Central memory CD8-positive, alpha-beta T cell (primary cell): Measurements from ENCODE around the gene SEC63.
"Not testable (repeated sequence)": the region's sequence is repeated elsewhere in the genome, so short reads cannot be mapped to it uniquely, and the experiment has no call there.

Source experiments
- ATAC-seq: fragments of 150-1000 bp; cut with Tn5 transposase; replicated peaks from 2 replicates; pipeline ENCODE4 v1.10.0; 2022; ENCODE audit warnings: mild to moderate bottlenecking, moderate FRiP score, moderate number of reproducible peaks; ENCODE audit not compliant: poor library complexity, severe bottlenecking; ENCODE audit errors: extremely low read depth
- DNase-seq, 2 donors: peaks; one replicate each; pipeline ENCODE4 v3.0.0; 2021; ENCODE audit warnings: low spot score in 2 of 2
- H3K27ac Mint-ChIP-seq: one replicate; pipeline ENCODE4 v1.8.0; 2022; ENCODE audit warnings: low read depth, mild to moderate bottlenecking, moderate library complexity, mixed read lengths
- H3K27me3 Mint-ChIP-seq: one replicate; pipeline ENCODE4 v1.8.0; 2022; ENCODE audit warnings: mixed read lengths
- H3K36me3 Mint-ChIP-seq: one replicate; pipeline ENCODE4 v1.8.0; 2022; ENCODE audit warnings: mild to moderate bottlenecking, moderate library complexity, mixed read lengths; ENCODE audit not compliant: insufficient read depth
- H3K4me1 Mint-ChIP-seq: one replicate; pipeline ENCODE4 v1.8.0; 2022; ENCODE audit warnings: mixed read lengths
- H3K4me3 Mint-ChIP-seq: one replicate; pipeline ENCODE4 v1.8.0; 2022; ENCODE audit warnings: mild to moderate bottlenecking, moderate library complexity, mixed read lengths
- H3K9me3 Mint-ChIP-seq: one replicate; pipeline ENCODE4 v1.8.0; 2022; ENCODE audit warnings: mixed read lengths

SEC63 gene

DNA sequence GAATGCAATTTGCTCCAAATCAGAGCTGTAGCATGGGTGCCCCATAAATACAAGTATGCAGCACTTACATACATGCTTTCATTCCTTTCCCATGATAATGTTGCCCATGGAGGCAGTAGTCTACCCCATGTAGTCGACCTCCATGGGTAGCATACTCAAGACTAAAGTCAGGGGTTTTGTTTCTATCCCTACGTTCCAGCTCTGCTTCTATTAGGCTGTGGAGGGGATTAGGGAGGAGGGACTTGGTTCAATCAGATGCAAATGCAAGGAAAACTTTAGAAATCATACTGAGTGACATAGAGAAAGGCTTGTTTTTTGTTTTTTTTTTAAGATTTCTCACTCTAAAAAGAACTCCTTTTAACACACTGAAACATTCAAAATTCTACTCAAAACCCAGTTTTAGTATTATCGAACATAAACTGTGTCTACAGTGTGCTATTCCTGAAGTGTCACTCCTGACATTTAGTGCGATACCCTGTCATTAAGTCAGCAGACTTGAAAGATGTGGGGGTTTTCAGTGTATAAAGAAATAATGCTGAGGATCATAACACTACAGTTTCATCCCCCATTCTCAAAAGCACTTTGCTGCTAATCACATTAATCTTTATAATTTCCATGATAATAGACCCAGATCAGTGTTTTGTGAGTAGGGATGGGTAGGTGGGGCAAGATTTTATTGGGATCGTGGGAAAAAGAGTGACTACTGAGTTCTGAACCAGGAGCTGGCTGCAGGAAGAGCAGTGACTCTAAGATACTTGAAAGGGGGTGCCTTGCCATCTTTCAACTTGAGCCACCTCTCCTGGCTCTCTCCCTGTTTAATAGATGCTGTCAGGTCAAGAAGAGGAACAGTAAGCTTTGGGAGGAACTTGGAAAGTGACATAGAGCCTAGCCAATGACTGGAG, 93.5 kb downstream of the SEC63 start:
- ATAC-seq: no peak

DNA sequence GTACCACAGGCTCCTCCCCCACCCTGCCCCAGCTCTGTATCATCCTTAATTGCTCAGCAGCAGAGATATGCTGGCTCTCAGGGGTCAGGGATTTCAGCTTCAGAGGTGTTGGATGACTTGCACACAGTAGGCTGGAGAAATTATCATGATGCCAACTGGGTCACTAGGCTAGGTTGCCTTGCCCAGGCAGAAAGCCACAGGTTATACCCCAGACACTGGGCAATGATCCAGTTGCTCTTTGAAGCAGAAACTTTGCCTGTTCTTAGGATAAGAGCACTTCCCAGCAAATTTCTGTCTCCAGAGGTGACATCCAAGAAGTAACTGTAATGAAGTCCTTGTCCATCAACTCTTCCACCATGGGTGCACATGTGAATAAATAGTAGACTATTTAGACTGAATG, 95.6 kb downstream of the SEC63 start:
- Mint-ChIP-seq H3K27ac (no peak overlapping the region), H3K9me3 (no peaks in the 10 kb centered on the region), H3K4me3 (no peak overlapping the region), H3K36me3 (peaks cover 2% of the 10 kb centered on the region), H3K27me3 (peaks cover 8% of the 10 kb centered on the region), H3K4me1 (no peaks in the 10 kb centered on the region)
- no peak for DNase-seq
- ATAC-seq: no peak

More for the DNA sequence above, 93.5 kb downstream of the SEC63 start:
- Mint-ChIP-seq H3K27ac (no peak overlapping the region), H3K27me3 (peaks cover 8% of the 10 kb centered on the region), H3K4me1 (no peaks in the 10 kb centered on the region), H3K9me3 (no peaks in the 10 kb centered on the region), H3K4me3 (no peak overlapping the region), H3K36me3 (peaks cover 2% of the 10 kb centered on the region)
- DNase-seq: no peak

DNA sequence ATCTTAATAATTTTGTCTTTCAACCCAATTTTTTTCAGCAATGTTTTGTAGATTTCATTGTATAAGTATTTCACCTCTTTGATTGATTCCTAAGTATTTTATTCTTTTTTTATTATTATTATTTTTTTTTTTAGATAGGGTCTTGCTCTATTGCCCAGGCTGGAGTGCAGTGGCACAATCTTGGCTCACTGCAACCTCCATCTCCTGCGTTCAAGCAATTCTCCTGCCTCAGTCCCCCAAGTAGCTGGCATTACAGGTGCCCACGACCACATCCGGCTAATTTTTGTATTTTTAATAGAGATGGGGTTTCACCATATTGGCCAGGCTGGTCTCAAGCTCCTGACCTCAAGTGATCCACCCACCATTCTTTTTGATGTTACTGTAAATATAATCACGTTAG, 97.0 kb downstream of the SEC63 start:
- not testable (repeated sequence) for H3K27ac Mint-ChIP-seq, DNase-seq, H3K4me1 Mint-ChIP-seq, H3K36me3 Mint-ChIP-seq, H3K4me3 Mint-ChIP-seq, H3K27me3 Mint-ChIP-seq, ATAC-seq, H3K9me3 Mint-ChIP-seq

DNA sequence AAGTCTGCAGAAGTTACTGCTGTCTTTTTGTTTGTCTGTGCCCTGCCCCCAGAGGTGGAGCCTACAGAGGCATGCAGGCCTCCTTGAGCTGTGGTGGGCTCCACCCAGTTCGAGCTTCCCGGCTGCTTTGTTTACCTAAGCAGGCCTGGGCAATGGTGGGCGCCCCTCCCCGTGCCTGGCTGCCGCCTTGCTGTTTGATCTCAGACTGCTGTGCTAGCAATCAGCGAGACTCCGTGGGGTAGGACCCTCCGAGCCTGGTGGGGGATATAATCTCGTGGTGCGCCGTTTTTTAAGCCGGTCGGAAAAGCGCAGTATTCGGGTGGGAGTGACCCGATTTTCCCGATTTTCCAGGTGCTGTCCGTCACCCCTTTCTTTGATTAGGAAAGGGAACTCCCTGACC, 97.9 kb downstream of the SEC63 start:
- ATAC-seq, H3K27ac Mint-ChIP-seq, H3K9me3 Mint-ChIP-seq, H3K4me1 Mint-ChIP-seq, H3K4me3 Mint-ChIP-seq, H3K36me3 Mint-ChIP-seq, DNase-seq, H3K27me3 Mint-ChIP-seq: not testable (repeated sequence)

DNA sequence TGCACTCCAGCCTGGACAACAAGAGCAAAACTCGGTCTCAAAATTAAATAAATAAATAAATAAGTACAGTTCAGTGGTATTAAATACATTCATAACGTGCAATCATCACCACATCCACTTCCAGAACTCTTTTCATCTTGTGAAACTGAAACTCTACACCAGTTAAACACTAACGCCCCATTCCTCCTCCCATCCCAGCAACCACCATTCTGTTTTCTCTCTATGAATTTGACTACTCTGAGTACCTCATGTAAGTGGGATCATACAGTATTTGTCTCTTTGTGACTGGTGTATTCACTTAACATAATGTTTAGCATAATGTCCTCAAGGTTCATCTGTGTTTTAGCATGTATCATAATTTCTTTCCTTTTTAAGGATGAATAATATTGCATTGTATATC, 104.8 kb downstream of the SEC63 start:
- H3K27me3 Mint-ChIP-seq: no peaks in the 10 kb centered on the region
- H3K27ac Mint-ChIP-seq: no peak overlapping the region
- no peak overlapping the region for H3K4me3 Mint-ChIP-seq
- H3K9me3 Mint-ChIP-seq: no peaks in the 10 kb centered on the region
- peaks cover 11% of the 10 kb centered on the region for H3K4me1 Mint-ChIP-seq
- H3K36me3 Mint-ChIP-seq: no peaks in the 10 kb centered on the region
- ATAC-seq (no peak), DNase-seq (no peak)

DNA sequence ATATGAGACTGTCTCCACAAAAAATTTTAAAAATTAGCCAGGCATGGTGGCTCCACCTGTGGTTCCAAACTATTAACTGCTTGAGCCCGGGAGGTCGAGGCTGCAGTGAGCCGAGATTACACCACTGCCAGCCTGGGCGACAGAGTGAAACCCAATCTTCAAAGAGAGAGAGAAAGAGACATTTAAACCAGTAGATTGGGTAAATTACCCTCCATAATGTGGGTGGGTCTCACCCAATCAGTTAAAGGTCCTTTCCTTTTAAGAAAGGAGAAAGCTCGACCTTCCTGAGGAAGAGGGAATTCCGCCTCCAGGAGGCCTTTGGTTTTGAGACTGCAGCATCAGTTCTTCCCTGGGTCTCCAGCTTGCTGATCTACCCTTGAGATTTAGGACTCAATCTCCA, 108.7 kb downstream of the SEC63 start:
- DNase-seq (no peak), ATAC-seq (no peak)
- H3K4me3 Mint-ChIP-seq: no peak overlapping the region
- H3K9me3 Mint-ChIP-seq: no peaks in the 10 kb centered on the region
- no peak overlapping the region for H3K27ac Mint-ChIP-seq
- H3K27me3 Mint-ChIP-seq: no peaks in the 10 kb centered on the region
- peaks cover 19% of the 10 kb centered on the region for H3K4me1 Mint-ChIP-seq
- H3K36me3 Mint-ChIP-seq: no peaks in the 10 kb centered on the region

DNA sequence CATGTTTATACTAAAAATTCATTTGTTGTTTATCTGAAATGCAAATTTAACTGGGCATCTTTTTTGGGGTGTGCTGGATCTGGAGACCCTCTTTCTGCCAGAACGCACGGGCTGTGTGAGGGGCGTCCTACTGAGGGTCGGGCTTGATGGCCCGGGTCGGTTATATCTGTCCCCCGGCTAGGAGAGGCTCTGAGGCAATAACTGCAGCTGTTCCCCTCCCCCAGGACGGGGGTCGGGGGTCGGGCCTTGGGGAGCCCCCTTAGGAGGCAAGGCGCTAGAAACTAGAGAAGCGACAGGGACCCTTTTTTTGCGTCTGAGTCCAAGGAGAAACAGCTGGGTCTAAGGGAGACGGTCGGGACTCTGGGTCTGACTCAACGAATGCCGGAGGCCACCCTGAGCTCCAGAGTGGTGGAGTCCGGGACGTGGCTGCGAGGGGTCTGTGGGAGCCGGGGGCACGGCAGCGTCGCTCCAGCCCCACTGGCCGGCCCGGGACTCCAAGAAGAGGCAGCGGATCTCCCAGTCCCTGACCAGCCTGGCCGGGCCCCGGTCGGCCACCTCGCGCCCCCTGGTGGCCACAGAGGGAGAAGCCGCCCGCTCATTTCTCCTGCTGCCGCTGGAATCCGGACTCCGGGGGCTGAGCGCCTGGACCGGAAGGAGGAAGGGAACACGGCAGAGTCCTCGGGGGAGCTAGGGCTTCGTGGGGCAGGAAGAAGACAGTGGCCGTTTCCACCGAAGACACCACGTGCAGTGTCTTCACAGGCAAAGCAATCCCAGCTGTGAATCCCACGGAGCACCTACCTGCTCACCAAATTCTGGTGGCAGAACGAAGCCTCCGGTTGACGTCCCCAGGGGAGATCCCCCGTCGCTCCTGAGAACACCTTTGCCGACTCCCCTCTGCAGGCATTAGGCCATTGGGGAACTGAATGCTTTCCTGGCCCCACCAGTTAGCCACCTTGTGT, 109.9 kb downstream of the SEC63 start:
- H3K27ac Mint-ChIP-seq: peak overlapping the region; percentile 84
- DNase-seq: peak; percentile 63 to 81
- H3K4me1 Mint-ChIP-seq: peaks cover 22% of the 10 kb centered on the region
- ATAC-seq: peak; percentile 76
- no peaks in the 10 kb centered on the region for H3K9me3 Mint-ChIP-seq
- H3K36me3 Mint-ChIP-seq: no peaks in the 10 kb centered on the region
- H3K27me3 Mint-ChIP-seq: no peaks in the 10 kb centered on the region
- H3K4me3 Mint-ChIP-seq: peak overlapping the region; percentile 77

DNA sequence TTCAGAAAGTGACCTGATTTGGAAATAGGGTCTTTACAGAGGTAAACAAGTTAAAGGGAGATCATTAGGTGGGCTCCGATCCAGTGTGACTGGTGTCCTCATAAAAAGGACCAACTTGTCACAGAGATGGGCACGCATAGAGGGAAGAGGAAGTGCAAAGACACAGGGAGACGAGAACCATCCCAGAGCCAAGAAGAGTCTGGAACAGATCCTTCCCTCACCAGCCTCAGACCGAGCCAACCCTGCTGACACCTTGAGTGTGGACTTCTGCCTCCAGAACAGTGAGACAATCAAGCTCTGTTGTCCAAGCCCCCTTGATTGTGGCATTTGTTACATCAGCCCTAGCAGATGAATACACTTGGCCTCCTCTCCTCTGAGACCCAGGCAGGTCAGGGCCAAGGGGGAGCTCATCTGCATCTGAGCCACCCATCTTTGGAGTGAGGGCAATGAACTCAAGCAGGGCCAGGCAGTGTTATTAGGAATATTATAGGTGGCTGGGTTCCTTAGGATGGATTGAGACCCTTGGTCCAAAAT, 111.7 kb downstream of the SEC63 start:
- ATAC-seq: no peak

DNA sequence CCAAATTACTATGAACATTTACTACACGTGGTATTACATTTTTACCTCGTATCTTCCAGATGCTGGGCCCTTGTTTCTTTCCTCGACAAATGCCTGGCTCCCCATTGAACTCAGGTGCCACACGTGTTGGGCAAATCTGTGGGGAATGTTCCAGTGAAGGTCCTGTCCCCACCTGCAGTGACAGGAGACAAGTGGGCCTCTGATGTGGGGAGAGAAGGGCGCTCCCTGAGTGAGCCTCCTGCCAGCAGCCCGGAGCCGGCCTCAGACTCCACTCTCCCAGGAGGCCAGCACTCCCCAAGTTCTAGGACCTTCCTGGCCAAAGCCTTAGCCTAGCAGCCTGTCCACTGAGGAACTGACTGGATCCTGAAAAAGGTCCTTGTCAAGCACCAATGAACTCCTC, 112.2 kb downstream of the SEC63 start:
- DNase-seq (no peak), ATAC-seq (no peak)
- Mint-ChIP-seq H3K27ac (no peak overlapping the region), H3K4me1 (peaks cover 22% of the 10 kb centered on the region), H3K27me3 (no peaks in the 10 kb centered on the region), H3K4me3 (no peak overlapping the region), H3K9me3 (no peaks in the 10 kb centered on the region), H3K36me3 (no peaks in the 10 kb centered on the region)

More for the DNA sequence above, 111.7 kb downstream of the SEC63 start:
- no peak overlapping the region for H3K27ac Mint-ChIP-seq
- H3K4me3 Mint-ChIP-seq: no peak overlapping the region
- H3K4me1 Mint-ChIP-seq: peaks cover 22% of the 10 kb centered on the region
- H3K27me3 Mint-ChIP-seq: no peaks in the 10 kb centered on the region
- H3K9me3 Mint-ChIP-seq: no peaks in the 10 kb centered on the region
- H3K36me3 Mint-ChIP-seq: no peaks in the 10 kb centered on the region
- no peak for DNase-seq

DNA sequence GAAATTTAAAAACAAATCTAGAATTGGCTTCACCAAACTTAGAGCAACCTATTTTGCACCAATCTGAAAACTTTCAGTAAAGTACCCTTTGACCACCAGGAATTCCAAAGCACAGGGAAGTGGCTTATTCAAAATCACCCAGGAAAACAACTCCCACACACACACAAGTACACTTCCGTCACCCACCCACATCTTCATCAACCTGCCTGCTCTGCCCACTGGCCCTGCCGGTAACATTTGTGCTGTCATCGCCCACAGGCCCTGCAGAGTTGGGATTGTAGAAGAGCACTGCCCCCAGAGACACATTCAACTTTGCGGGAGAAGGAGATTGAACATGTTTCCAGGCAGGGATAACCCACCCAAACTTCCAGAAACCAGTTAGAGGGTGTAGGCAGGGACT, 114.6 kb downstream of the SEC63 start:
- no peaks in the 10 kb centered on the region for H3K9me3 Mint-ChIP-seq
- DNase-seq (no peak), ATAC-seq (no peak)
- no peaks in the 10 kb centered on the region for H3K27me3 Mint-ChIP-seq
- H3K4me3 Mint-ChIP-seq: no peak overlapping the region
- peaks cover 17% of the 10 kb centered on the region for H3K4me1 Mint-ChIP-seq
- no peak overlapping the region for H3K27ac Mint-ChIP-seq
- peaks cover 1% of the 10 kb centered on the region for H3K36me3 Mint-ChIP-seq

DNA sequence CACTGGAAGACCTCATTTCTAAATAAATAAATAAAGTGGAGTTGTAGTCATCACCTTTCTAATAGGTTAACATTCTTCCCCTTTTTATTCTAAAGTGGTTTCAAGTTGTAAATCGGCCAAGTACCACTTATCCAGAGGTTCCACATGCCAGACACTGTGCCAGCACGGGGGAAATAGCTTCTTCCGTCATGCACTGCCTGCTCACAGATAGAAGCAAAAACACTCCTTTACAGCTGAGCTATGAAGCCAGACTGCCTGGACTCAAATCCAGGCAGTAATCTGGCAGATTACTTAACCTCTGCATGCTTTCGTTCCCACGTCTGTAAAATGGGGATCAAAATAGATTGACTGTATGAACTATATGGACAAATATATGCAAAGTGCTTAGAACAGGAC, 116.7 kb downstream of the SEC63 start:
- no peak for ATAC-seq
- no peak overlapping the region for H3K4me3 Mint-ChIP-seq
- H3K9me3 Mint-ChIP-seq: no peaks in the 10 kb centered on the region
- H3K4me1 Mint-ChIP-seq: peaks cover 8% of the 10 kb centered on the region
- H3K27me3 Mint-ChIP-seq: no peaks in the 10 kb centered on the region
- no peak for DNase-seq
- no peak overlapping the region for H3K27ac Mint-ChIP-seq
- H3K36me3 Mint-ChIP-seq: peaks cover 1% of the 10 kb centered on the region

DNA sequence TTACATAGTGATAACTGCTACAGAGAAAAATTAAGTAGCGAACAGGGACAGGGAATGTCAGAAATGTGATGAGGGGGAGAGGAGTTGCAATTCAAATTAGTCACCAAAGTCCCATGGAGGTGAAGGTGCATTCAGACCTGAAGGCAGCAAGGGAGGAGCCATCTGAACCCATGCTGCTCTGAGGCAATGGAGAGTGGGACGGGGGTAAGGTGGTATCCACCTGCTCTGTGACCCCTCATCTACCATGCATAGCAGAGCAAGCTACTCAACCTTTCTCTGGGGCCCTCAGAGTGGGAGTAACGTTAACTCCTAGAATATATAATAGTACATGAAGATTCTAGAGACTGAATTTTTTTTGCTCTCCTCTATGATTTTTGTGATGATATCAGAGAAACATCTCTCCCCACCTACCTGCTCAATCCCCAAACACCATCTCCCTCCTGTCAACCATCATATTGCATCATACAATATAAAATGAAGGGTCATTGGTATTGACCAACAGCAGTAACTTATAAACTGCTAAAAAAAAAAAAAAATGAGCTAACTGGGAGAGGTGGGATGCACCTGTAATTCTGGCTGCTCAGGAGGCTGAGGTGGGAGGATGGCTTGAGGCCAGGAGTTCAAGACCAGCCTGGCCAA, 117.3 kb downstream of the SEC63 start:
- no peak overlapping the region for H3K4me3 Mint-ChIP-seq
- no peak for DNase-seq
- peaks cover 8% of the 10 kb centered on the region for H3K4me1 Mint-ChIP-seq
- no peaks in the 10 kb centered on the region for H3K9me3 Mint-ChIP-seq
- no peak overlapping the region for H3K27ac Mint-ChIP-seq
- peaks cover 1% of the 10 kb centered on the region for H3K36me3 Mint-ChIP-seq
- ATAC-seq: no peak
- H3K27me3 Mint-ChIP-seq: no peaks in the 10 kb centered on the region
